Neural progenitor cell (in vitro differentiated cells): Measurements from ENCODE around the gene ACOT7. TPM values are rescaled to one million over a fixed set of nuclear protein-coding genes. Genes with fewer than 3 reads are reported as not detected.

Experiments
- DNase-seq: peaks from one replicate; pipeline ENCODE4 v3.0.0-alpha.2; 2016; ENCODE audit warnings: low spot score
- H2AFZ ChIP-seq: fragments of 200-600 bp; sonication (generic); replicated peaks from 2 replicates; pipeline ENCODE4 v1.6.1; 2016; ENCODE audit warnings: antibody characterized with exemption
- H3F3A ChIP-seq: fragments of 200-600 bp; sonication (generic); 2 replicates; pipeline ENCODE4 v1.6.1; 2016; ENCODE audit warnings: antibody characterized with exemption, low read depth
- H3K27ac ChIP-seq: fragments of 200-600 bp; sonication (generic); 2 replicates; pipeline ENCODE4 v1.5.1; 2016; ENCODE audit warnings: mild to moderate bottlenecking
- H3K27me3 ChIP-seq: fragments of 200-600 bp; sonication (generic); 2 replicates; pipeline ENCODE4 v1.6.1; 2016; ENCODE audit warnings: mild to moderate bottlenecking, moderate library complexity
- H3K36me3 ChIP-seq: fragments of 200-600 bp; sonication (generic); 2 replicates; pipeline ENCODE4 v1.5.1; 2016
- H3K4me1 ChIP-seq: fragments of 200-600 bp; sonication (generic); 2 replicates; pipeline ENCODE4 v1.6.1; 2016; ENCODE audit warnings: mixed run types
- H3K4me2 ChIP-seq: fragments of 200-600 bp; sonication (generic); 2 replicates; pipeline ENCODE4 v1.6.1; 2016
- H3K4me3 ChIP-seq: fragments of 200-600 bp; sonication (generic); 2 replicates; pipeline ENCODE4 v1.5.1; 2016
- H3K79me2 ChIP-seq: fragments of 200-600 bp; sonication (generic); 2 replicates; pipeline ENCODE4 v1.6.1; 2016; ENCODE audit warnings: low read depth
- H3K9ac ChIP-seq: fragments of 200-600 bp; sonication (generic); 2 replicates; pipeline ENCODE4 v1.6.1; 2016
- H3K9me3 ChIP-seq: fragments of 200-600 bp; sonication (generic); 2 replicates; pipeline ENCODE4 v1.5.1; 2016; ENCODE audit warnings: low read depth
- H4K20me1 ChIP-seq: fragments of 200-600 bp; sonication (generic); 2 replicates; pipeline ENCODE4 v1.6.1; 2016; ENCODE audit warnings: low read depth
- H3K27ac Mint-ChIP-seq: 3 replicates; pipeline ENCODE4 v1.8.0; 2021; ENCODE audit warnings: mixed read lengths
- H3K27me3 Mint-ChIP-seq: 2 replicates; pipeline ENCODE4 v1.8.0; 2022; ENCODE audit warnings: low read depth, mild to moderate bottlenecking, inconsistent platforms, moderate library complexity, mixed read lengths; ENCODE audit not compliant: insufficient read depth
- H3K36me3 Mint-ChIP-seq: 3 replicates; pipeline ENCODE4 v1.8.0; 2021; ENCODE audit warnings: mixed read lengths
- H3K4me1 Mint-ChIP-seq: 3 replicates; pipeline ENCODE4 v1.8.0; 2021; ENCODE audit warnings: mixed read lengths
- H3K4me3 Mint-ChIP-seq: 3 replicates; pipeline ENCODE4 v1.8.0; 2021; ENCODE audit warnings: mild to moderate bottlenecking, moderate library complexity, mixed read lengths
- H3K9me3 Mint-ChIP-seq: 3 replicates; pipeline ENCODE4 v1.8.0; 2020; ENCODE audit warnings: mixed read lengths
- CTCF ChIP-seq: fragments of 200-600 bp; sonication (generic); IDR thresholded peaks from 2 replicates; pipeline ENCODE4 v1.5.1; 2017; ENCODE audit warnings: antibody characterized with exemption, mild to moderate bottlenecking
- EZH2 ChIP-seq: fragments of 200-600 bp; sonication (generic); IDR thresholded peaks from 2 replicates; pipeline ENCODE4 v1.6.1; 2017; ENCODE audit warnings: antibody characterized with exemption, mild to moderate bottlenecking, moderate library complexity
- EZH2phosphoT487 ChIP-seq: fragments of 200-600 bp; sonication (generic); IDR thresholded peaks from 2 replicates; pipeline ENCODE4 v1.6.1; 2017; ENCODE audit warnings: antibody characterized with exemption
- total RNA-seq: library from RNA; depleted of rRNA; stranded (reverse); fragments of >200 nt; gene quantifications from 2 replicates; pipeline ENCODE4 v1.2.3, GENCODE V29; 2015; ENCODE audit warnings: low replicate concordance

The ACOT7 gene
- total RNA-seq, 1 donor from 2014 or later = 19.6 TPM

GRCh38 chr1:6270401-6270800 lies 123.2 kb downstream of the ACOT7 start:
- H3K4me1 Mint-ChIP-seq = peaks cover 68% of the 10 kb centered on the region
- H3K9me3 Mint-ChIP-seq = no peaks in the 10 kb centered on the region
- H3K27ac Mint-ChIP-seq = no peak overlapping the region
- H3K27me3 Mint-ChIP-seq = peaks cover 6% of the 10 kb centered on the region
- no peaks in the 10 kb centered on the region for H3K36me3 Mint-ChIP-seq
- Histone ChIP-seq H2AFZ (no peak overlapping the region), H3K79me2 (no peaks in the 10 kb centered on the region), H3K9me3 (no peaks in the 10 kb centered on the region), H3K27me3 (no peaks in the 10 kb centered on the region), H3K4me3 (no peak overlapping the region), H3K9ac (no peak overlapping the region), H4K20me1 (peaks cover 14% of the 10 kb centered on the region), H3K27ac (no peak overlapping the region), H3K4me1 (peaks cover 18% of the 10 kb centered on the region), H3K4me2 (no peak overlapping the region), H3K36me3 (no peaks in the 10 kb centered on the region), H3F3A (peaks cover 12% of the 10 kb centered on the region)
- TF ChIP-seq CTCF = no peak
- no peak for TF ChIP-seq EZH2phosphoT487
- no peak for TF ChIP-seq EZH2
- no peak for DNase-seq
- no peak overlapping the region for H3K4me3 Mint-ChIP-seq

DNA sequence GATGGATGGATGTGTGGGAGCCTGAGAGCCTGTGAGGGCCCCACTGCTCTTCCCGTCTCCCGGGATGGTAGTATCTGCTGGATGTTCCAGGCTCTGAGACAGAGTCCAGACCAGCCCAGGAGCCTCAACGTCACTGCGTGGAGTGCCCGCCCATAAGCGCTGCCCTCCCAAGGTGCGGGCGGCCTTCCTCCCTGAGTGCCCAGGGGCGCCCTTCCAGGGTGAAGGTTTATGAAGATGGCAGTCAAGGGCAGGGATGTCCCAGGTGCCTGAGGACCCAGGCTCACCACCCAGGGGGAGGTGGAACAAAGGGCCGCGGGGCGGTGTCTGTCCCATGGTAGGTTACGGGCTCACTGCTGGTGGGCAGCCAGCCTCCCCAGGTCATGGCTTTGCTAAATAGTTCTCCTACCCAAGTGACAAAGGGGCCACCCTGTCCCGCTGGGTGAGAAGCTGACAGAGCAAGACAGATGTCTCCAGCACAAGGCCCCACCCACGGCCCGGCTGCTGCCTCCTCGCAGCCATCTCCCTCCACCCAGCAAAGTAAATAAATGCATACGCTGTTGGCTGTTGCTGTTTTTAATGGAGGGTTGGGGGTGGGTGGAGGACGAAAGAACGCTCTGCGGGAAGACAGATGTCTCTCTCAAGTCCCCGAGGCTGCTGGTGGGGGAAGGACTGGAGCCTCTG lies 123.7 kb downstream of the ACOT7 start:
- Histone ChIP-seq H3K27ac (no peak overlapping the region), H3K36me3 (no peaks in the 10 kb centered on the region), H3K79me2 (no peaks in the 10 kb centered on the region), H3K27me3 (no peaks in the 10 kb centered on the region), H3K4me1 (peaks cover 16% of the 10 kb centered on the region), H2AFZ (no peak overlapping the region), H3K4me3 (no peak overlapping the region), H4K20me1 (peaks cover 14% of the 10 kb centered on the region), H3F3A (peaks cover 12% of the 10 kb centered on the region), H3K9me3 (no peaks in the 10 kb centered on the region), H3K9ac (no peak overlapping the region), H3K4me2 (no peak overlapping the region)
- Mint-ChIP-seq H3K4me1 (peaks cover 64% of the 10 kb centered on the region), H3K9me3 (no peaks in the 10 kb centered on the region), H3K27me3 (peaks cover 6% of the 10 kb centered on the region), H3K27ac (no peak overlapping the region), H3K36me3 (no peaks in the 10 kb centered on the region), H3K4me3 (no peak overlapping the region)
- TF ChIP-seq EZH2 (no peak), EZH2phosphoT487 (no peak), CTCF (no peak)
- DNase-seq = no peak

DNA sequence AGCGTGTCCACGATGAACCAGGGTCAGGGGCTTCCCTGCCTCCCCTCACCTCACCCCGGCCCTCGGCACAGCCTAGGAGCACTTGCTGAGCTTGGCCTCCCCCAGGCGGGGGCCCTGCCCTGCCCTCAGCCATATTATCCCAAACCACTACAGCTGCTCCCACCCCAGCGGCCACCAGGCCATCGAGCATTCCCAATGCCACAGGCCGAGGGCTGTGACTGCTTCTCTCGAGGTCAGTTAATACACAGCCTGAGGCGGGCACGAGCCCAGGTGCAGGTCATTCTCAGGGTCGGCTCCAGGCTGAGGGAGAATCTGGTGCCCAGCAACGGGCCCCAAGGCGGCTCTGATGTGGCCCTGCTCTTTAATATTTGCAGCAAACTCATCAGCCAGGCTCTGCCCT lies 124.3 kb downstream of the ACOT7 start:
- Histone ChIP-seq H2AFZ (no peak overlapping the region), H3K4me1 (peaks cover 16% of the 10 kb centered on the region), H3K4me2 (no peak overlapping the region), H3K9me3 (no peaks in the 10 kb centered on the region), H3K79me2 (no peaks in the 10 kb centered on the region), H3K27me3 (no peaks in the 10 kb centered on the region), H3K4me3 (no peak overlapping the region), H3K27ac (no peak overlapping the region), H3F3A (peaks cover 12% of the 10 kb centered on the region), H4K20me1 (peaks cover 14% of the 10 kb centered on the region), H3K36me3 (no peaks in the 10 kb centered on the region), H3K9ac (no peak overlapping the region)
- Mint-ChIP-seq H3K27ac (no peak overlapping the region), H3K36me3 (no peaks in the 10 kb centered on the region), H3K9me3 (no peaks in the 10 kb centered on the region), H3K4me1 (peaks cover 64% of the 10 kb centered on the region), H3K4me3 (no peak overlapping the region), H3K27me3 (peaks cover 6% of the 10 kb centered on the region)
- no peak for DNase-seq
- TF ChIP-seq EZH2 (no peak), EZH2phosphoT487 (no peak), CTCF (no peak)
